Measurements from ENCODE around the gene PLEKHA6.

DNA sequence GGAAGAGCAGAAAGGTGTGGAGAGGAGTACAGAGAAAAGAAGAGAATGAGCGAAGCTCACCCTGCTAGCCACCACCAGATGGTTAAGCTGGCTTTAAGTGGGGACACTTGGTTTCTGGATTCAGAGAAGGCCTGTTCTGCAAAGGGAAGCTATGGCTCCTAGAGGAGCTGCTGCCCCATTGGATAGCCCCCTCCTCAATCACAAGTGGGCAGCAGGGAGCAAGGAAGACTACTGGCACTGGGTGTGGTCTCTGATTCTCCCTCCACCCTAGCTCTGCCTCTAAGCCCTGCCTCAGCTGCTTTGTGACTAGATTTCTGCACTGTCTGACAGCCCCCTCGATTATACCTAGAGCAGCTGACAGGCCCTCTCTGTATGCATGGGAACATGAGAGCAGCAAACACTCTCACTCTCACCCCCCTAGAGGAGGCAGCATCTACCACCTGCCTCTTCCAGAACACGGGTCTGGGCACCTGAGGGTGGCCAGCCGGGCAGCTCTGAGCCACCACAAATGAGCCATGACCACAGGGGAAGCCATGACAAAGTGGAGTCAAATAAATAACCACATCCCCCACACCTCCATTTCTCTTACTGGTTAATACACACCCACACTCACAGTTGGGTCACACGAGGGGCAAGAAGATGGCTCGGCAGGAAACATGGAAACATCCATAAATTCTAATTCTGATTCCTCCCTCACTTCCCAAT, 13.6 kb downstream of the PLEKHA6 start:
- TF ChIP-seq, protein P1, sequence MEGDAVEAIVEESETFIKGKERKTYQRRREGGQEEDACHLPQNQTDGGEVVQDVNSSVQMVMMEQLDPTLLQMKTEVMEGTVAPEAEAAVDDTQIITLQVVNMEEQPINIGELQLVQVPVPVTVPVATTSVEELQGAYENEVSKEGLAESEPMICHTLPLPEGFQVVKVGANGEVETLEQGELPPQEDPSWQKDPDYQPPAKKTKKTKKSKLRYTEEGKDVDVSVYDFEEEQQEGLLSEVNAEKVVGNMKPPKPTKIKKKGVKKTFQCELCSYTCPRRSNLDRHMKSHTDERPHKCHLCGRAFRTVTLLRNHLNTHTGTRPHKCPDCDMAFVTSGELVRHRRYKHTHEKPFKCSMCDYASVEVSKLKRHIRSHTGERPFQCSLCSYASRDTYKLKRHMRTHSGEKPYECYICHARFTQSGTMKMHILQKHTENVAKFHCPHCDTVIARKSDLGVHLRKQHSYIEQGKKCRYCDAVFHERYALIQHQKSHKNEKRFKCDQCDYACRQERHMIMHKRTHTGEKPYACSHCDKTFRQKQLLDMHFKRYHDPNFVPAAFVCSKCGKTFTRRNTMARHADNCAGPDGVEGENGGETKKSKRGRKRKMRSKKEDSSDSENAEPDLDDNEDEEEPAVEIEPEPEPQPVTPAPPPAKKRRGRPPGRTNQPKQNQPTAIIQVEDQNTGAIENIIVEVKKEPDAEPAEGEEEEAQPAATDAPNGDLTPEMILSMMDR (IDR thresholded peaks at IDR 0.05; ENCODE audit: low read depth, low read length, poor library complexity, severe bottlenecking), result no peak
- no peak for TF ChIP-seq EZH2phosphoT487 (IDR thresholded peaks at IDR 0.05; ENCODE audit: borderline replicate concordance, low read length)

Measured in DOHH2 (cell line).